Esophagus squamous epithelium (tissue), 4 donors: ENCODE results near the gene DGKK.

ENCODE experiments used
- POLR2A ChIP-seq, 4 donors: fragments of 450-650 bp; IDR thresholded peaks; one replicate each; pipeline ENCODE4 v1.6.1; 2017; ENCODE audit warnings: antibody characterized with exemption in 4 of 4, mild to moderate bottlenecking in 4 of 4, moderate library complexity in 3 of 4
- TF ChIP-seq, protein P1 (sequence below), 6 experiments: fragments of 450-650 bp in 4 of 6; fragments of 200-600 bp in 2 of 6; sonication (generic) in 2 of 6; IDR thresholded peaks; one replicate each; pipeline ENCODE4 v1.5.1; 2016 to 2019; ENCODE audit warnings: antibody characterized with exemption in 6 of 6, mild to moderate bottlenecking in 4 of 6, moderate library complexity in 4 of 6

DNA sequence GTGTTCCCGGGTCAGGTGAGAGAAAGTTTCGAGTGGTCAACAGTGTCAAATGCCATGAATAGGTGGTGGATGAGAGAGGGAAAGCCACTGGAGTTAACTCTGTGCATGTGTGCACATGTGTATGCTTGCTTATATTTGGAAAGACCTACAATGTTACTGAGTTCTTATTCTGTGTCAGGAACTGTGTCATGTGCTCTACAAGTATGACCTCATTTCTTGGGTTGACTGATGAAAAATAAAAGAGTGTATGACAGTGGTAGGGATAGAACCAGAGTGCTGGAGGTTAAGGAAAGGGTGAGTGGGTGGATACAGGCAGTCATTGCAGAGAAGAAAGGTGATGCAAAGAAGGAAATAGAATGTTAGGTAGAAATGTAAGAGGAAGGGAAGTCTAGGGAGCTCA lies 22.1 kb upstream of the DGKK start:
- TF ChIP-seq, protein P1, sequence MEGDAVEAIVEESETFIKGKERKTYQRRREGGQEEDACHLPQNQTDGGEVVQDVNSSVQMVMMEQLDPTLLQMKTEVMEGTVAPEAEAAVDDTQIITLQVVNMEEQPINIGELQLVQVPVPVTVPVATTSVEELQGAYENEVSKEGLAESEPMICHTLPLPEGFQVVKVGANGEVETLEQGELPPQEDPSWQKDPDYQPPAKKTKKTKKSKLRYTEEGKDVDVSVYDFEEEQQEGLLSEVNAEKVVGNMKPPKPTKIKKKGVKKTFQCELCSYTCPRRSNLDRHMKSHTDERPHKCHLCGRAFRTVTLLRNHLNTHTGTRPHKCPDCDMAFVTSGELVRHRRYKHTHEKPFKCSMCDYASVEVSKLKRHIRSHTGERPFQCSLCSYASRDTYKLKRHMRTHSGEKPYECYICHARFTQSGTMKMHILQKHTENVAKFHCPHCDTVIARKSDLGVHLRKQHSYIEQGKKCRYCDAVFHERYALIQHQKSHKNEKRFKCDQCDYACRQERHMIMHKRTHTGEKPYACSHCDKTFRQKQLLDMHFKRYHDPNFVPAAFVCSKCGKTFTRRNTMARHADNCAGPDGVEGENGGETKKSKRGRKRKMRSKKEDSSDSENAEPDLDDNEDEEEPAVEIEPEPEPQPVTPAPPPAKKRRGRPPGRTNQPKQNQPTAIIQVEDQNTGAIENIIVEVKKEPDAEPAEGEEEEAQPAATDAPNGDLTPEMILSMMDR (IDR thresholded peaks at IDR 0.05), result no peak
- TF ChIP-seq POLR2A (IDR thresholded peaks at IDR 0.05), result no peak
